ENCODE measurements around the gene MPG.

Gene MPG

GRCh38 chr16:60166-60565 lies 17.9 kb upstream of the MPG start:
- H3K4me3 ChIP-seq (ENCODE audit: low read depth, low read length), result no peak overlapping the region
- TF ChIP-seq CTCF (IDR thresholded peaks at IDR 0.05; ENCODE audit: insufficient read depth, low read depth, low read length, missing control alignments), result no peak
- no peak for DNase-seq (ENCODE audit: low read depth)

DNA sequence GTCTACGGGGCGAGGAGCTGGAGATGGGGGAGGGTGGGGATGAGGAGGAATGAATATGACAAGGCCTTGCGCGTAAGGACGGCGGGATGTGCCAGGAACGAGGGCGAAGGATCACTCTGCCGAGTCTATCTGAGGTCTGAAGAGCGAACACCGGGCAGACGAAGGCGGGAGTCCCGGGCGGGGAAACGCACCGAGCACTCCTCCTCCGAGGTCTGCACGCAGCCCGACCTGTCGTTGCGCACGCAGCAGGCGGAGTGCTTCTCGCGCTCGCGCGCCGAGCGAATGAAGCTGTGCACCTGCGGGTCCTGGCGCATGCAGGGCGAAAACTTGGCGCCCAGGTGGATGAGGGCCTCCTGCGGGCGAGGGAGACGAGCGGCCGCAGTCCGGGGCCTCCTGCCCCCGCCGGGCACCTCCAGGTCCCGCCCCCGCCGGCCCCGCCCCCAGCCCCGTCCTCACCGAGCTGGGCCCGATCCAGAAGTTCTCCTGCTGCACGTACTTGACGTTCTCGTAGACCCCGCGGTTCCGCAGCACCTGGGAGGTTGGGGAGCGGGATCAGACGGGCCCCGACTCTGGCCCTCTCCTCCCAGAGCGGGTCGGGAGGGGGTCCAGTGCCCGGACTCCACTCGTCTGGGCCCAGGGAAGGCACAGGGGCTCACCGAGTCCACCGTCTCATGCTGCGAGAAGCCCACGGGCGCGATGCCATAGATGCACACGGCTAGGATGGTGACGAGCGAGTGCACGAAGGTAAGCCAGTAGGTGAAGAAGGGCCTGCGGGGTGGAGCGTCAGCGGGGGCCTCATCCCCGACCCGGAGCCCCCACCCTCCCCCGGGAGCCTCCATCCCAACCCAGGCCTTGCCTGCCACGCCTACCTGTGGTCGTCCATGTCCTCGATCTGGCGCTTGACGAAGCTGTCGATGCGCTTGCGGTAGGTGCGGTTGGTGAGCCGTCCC lies 16.8 kb upstream of the MPG start:
- no peak for DNase-seq (ENCODE audit: low read depth)
- H3K4me3 ChIP-seq (ENCODE audit: low read depth, low read length), result no peak overlapping the region
- TF ChIP-seq CTCF (IDR thresholded peaks at IDR 0.05; ENCODE audit: insufficient read depth, low read depth, low read length, missing control alignments), result no peak

GRCh38 chr16:61879-62281 lies 16.1 kb upstream of the MPG start:
- H3K4me3 ChIP-seq (ENCODE audit: low read depth, low read length), result no peak overlapping the region
- DNase-seq (ENCODE audit: low read depth), result no peak
- TF ChIP-seq CTCF (IDR thresholded peaks at IDR 0.05; ENCODE audit: insufficient read depth, low read depth, low read length, missing control alignments), result no peak

- no peak for TF ChIP-seq CTCF (IDR thresholded peaks at IDR 0.05; ENCODE audit: insufficient read depth, low read depth, low read length, missing control alignments)
- no peak overlapping the region for H3K4me3 ChIP-seq (ENCODE audit: low read depth, low read length)
- no peak for DNase-seq (ENCODE audit: low read depth)
Observed at GRCh38 chr16:62283-62967, 15.6 kb upstream of the MPG start.

GRCh38 chr16:62968-63391 lies 15.0 kb upstream of the MPG start:
- no peak for DNase-seq (ENCODE audit: low read depth)
- H3K4me3 ChIP-seq (ENCODE audit: low read depth, low read length), result no peak overlapping the region
- no peak for TF ChIP-seq CTCF (IDR thresholded peaks at IDR 0.05; ENCODE audit: insufficient read depth, low read depth, low read length, missing control alignments)

- no peak overlapping the region for H3K4me3 ChIP-seq (ENCODE audit: low read depth, low read length)
- DNase-seq (ENCODE audit: low read depth), result no peak
- TF ChIP-seq CTCF (IDR thresholded peaks at IDR 0.05; ENCODE audit: insufficient read depth, low read depth, low read length, missing control alignments), result no peak
Observed at GRCh38 chr16:63466-63865, 14.6 kb upstream of the MPG start.
